Vagina (tissue), 2 donors: Measurements from ENCODE around the gene EAF2. TPM values are rescaled to one million over a fixed set of nuclear protein-coding genes. Genes with fewer than 3 reads are reported as not detected.

Experiments used
- DNase-seq, 2 donors: peaks; one replicate each; pipeline ENCODE4 v3.0.0-alpha.2; 2017; ENCODE audit errors: extremely low spot score in 2 of 2
- H3K27ac ChIP-seq: fragments of 200-600 bp; sonication (generic); one replicate; pipeline ENCODE4 v1.5.1; 2019
- H3K27me3 ChIP-seq: fragments of 200-600 bp; sonication (generic); one replicate; pipeline ENCODE4 v1.5.1; 2019
- H3K36me3 ChIP-seq, 2 donors: fragments of 200-600 bp; sonication (generic); one replicate each; pipeline ENCODE4 v1.5.1; 2017 to 2019
- H3K4me1 ChIP-seq: fragments of 200-600 bp; sonication (generic); one replicate; pipeline ENCODE4 v1.5.1; 2019
- H3K4me3 ChIP-seq, 2 donors: fragments of 200-600 bp; sonication (generic); 1 replicate in 1 of 2; 2 replicates in 1 of 2; pipeline ENCODE4 v1.5.1; 2016 to 2019
- H3K9me3 ChIP-seq: fragments of 200-600 bp; sonication (generic); one replicate; pipeline ENCODE4 v1.5.1; 2019
- POLR2A ChIP-seq, 2 donors: fragments of 450-650 bp; IDR thresholded peaks; one replicate each; pipeline ENCODE4 v1.6.1; 2017; ENCODE audit warnings: antibody characterized with exemption in 2 of 2, mild to moderate bottlenecking in 2 of 2, moderate library complexity in 2 of 2
- POLR2AphosphoS5 ChIP-seq, 2 donors: sonication (generic); formaldehyde crosslinking; IDR thresholded peaks; one replicate each; pipeline ENCODE4 v1.9.0; 2017; ENCODE audit warnings: antibody characterized with exemption in 2 of 2, mild to moderate bottlenecking in 2 of 2, low read depth in 1 of 2; ENCODE audit not compliant: insufficient read depth in 1 of 2
- intact Hi-C: fragments of 100-400 bp; cut with DNase I; formaldehyde crosslinking; loops from one replicate; pipeline ENCODE4 v1.15.1; 2023
- total RNA-seq: library from RNA; depleted of rRNA; stranded (reverse); fragments of >200 nt; gene quantifications from one replicate; pipeline ENCODE4 v1.2.3, GENCODE V29; 2016
- TF ChIP-seq, protein P1 (sequence below), 3 experiments: fragments of 450-650 bp in 2 of 3; fragments of 200-600 bp in 1 of 3; sonication (generic) in 1 of 3; IDR thresholded peaks; one replicate each; pipeline ENCODE4 v1.5.1; 2017 to 2019; ENCODE audit warnings: antibody characterized with exemption in 3 of 3, mild to moderate bottlenecking in 2 of 3, moderate library complexity in 2 of 3

Gene EAF2
- total RNA-seq: 2.2 TPM

DNA sequence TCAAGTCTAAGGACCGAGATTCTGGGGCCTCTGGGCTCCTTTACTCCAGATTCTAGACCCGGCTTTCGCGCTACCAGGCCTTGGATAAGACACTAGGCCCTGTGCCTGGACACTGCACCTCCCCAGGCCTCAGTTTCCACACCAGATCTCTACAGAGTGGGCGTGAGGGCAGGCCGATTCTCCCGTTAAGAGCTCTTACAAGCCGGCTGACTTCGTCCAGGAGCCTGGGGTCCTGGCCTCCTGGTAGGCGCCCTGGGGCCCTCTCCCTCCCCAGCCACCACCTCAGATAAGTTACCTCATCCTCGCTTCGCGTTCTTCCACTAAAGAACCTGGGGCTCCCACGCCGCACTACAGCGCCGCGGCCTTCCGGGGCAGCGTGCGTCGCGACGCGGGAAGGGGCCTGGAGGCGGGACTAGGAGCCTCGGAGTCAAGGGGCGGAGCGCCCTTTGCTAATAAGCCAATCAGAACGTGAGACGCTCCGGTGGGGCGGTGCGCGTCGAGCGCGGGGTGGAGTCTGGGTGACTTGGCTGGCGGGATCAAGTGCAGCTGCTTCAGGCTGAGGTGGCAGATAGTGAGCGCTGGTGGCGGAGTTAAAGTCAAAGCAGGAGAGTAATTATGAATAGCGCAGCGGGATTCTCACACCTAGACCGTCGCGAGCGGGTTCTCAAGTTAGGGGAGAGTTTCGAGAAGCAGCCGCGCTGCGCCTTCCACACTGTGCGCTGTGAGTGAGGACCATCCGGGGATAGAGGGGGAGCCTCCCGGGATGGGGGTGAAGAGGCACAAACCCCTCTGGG lies at the start of gene EAF2, which contains the start of gene IQCB1:
Gene EAF2 (plus strand): TSS at position 539 of the 794 bp plus-strand sequence. CDS start 77 bp downstream, at position 616.
Gene IQCB1 (minus strand): TSS at position 390 of the 794 bp plus-strand sequence. CDS start 6,100 bp downstream, outside the sequence.
- Histone ChIP-seq H3K27me3 (no peaks in the 10 kb centered on the region), H3K36me3 (peaks cover 0 to 12% of the 10 kb centered on the region in 2 donors), H3K4me1 (peaks cover 27% of the 10 kb centered on the region), H3K27ac (peak within 1 kb of the TSS; percentile 61), H3K9me3 (no peaks in the 10 kb centered on the region), H3K4me3 (peak within 1 kb of the TSS; percentile 59 to 61)
- intact Hi-C loops: no loop called here
- TF ChIP-seq, protein P1, sequence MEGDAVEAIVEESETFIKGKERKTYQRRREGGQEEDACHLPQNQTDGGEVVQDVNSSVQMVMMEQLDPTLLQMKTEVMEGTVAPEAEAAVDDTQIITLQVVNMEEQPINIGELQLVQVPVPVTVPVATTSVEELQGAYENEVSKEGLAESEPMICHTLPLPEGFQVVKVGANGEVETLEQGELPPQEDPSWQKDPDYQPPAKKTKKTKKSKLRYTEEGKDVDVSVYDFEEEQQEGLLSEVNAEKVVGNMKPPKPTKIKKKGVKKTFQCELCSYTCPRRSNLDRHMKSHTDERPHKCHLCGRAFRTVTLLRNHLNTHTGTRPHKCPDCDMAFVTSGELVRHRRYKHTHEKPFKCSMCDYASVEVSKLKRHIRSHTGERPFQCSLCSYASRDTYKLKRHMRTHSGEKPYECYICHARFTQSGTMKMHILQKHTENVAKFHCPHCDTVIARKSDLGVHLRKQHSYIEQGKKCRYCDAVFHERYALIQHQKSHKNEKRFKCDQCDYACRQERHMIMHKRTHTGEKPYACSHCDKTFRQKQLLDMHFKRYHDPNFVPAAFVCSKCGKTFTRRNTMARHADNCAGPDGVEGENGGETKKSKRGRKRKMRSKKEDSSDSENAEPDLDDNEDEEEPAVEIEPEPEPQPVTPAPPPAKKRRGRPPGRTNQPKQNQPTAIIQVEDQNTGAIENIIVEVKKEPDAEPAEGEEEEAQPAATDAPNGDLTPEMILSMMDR (IDR thresholded peaks at IDR 0.05): no peak
- TF ChIP-seq POLR2A (IDR thresholded peaks at IDR 0.05): peak in 1 of 2 donors; percentile 68
- TF ChIP-seq POLR2AphosphoS5 (IDR thresholded peaks at IDR 0.05; ENCODE audit: insufficient read depth in 1 of 2, low read depth in 1 of 2): peak; percentile 88 to 89
- DNase-seq: peak in 1 of 2 donors; percentile 97

DNA sequence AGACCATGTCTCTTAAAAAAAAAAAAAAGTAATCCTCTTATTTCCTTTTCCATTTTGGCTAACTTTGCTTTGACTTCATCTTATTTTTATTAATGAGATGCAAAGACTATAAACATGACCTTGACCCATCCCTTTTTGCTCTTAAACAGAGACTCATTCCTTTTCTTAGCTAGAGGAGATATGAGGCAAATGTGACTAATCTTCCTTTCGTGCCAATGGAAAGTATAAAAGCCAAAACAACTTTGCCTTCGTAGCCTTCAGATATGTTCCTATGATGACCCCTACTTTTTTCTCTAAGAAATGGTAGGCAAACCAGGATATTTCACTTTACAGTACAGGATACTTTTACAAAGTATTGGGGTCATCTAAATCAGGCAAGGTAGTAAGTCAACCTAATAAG lies 48.5 kb upstream of the EAF2 start:
- Histone ChIP-seq H3K27ac (no peak overlapping the region), H3K4me1 (no peaks in the 10 kb centered on the region), H3K4me3 (no peak overlapping the region), H3K9me3 (no peaks in the 10 kb centered on the region), H3K27me3 (no peaks in the 10 kb centered on the region), H3K36me3 (peaks cover 0 to 56% of the 10 kb centered on the region in 2 donors)
- no peak for DNase-seq
- intact Hi-C loops: no loop called here
- TF ChIP-seq, protein P1 (IDR thresholded peaks at IDR 0.05): no peak
- TF ChIP-seq POLR2A (IDR thresholded peaks at IDR 0.05) (no peak), POLR2AphosphoS5 (IDR thresholded peaks at IDR 0.05; ENCODE audit: insufficient read depth in 1 of 2, low read depth in 1 of 2) (no peak)

DNA sequence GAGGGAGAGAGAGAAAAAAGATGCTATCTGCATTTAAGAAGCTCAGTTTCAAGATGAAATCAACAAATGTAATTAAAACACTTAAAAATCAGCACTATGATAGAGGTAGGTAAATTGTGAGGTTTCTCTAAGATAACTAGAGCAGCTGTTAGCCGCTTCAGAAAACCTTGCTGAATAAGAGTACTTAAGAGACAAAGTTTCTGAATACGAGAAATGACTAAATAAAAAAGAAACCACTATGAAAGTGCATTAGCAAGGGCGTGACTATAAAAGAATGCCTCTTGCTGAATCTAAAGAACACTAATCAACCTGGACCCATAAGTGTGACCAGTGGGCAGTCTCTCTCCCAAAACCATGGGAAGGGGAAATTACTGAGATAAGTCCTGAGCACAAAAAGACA lies 41.9 kb upstream of the EAF2 start:
- Histone ChIP-seq H3K36me3 (peaks cover 0 to 23% of the 10 kb centered on the region in 2 donors), H3K27ac (no peak overlapping the region), H3K4me3 (no peak overlapping the region), H3K4me1 (no peaks in the 10 kb centered on the region), H3K9me3 (no peaks in the 10 kb centered on the region), H3K27me3 (no peaks in the 10 kb centered on the region)
- no peak for DNase-seq
- intact Hi-C loops: no loop called here
- TF ChIP-seq POLR2A (IDR thresholded peaks at IDR 0.05): no peak
- TF ChIP-seq POLR2AphosphoS5 (IDR thresholded peaks at IDR 0.05; ENCODE audit: insufficient read depth in 1 of 2, low read depth in 1 of 2): no peak
- TF ChIP-seq, protein P1 (IDR thresholded peaks at IDR 0.05): no peak

DNA sequence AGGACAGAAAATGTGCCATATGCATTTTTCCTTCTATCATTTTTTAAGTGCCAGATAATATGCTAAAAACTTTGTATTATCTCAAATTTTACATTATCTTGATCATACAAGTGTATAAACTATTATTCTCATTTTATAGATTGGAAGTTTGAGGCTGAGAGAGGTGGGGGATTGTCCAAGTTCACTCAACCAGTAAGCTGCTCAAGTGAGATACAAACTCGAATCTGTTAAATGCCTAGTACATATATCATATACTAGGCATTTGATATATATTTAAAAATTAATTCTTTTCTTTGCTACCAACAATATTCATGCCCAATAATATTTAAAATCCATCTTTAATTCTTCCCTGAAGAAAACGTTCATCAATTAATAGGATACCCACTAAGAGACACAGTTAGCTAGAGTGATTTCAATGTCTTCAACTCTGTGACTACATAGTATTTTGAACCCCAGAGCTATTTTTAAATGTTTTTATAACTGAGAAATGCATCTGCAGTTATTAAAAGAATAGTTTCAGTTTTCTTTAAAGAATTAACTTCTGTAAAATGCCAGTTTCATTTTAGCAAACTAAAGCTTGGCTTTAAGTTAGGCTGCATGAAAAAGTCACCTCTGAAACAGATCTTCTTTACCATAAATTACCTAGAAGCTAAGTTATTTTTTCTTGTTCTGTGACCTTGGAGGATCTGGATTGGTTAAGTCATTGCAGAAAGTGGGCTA lies 40.6 kb upstream of the EAF2 start:
- intact Hi-C loops: no loop called here
- H3K27ac ChIP-seq: no peak overlapping the region
- peaks cover 0 to 9% of the 10 kb centered on the region in 2 donors for H3K36me3 ChIP-seq
- H3K9me3 ChIP-seq: no peaks in the 10 kb centered on the region
- no peak overlapping the region for H3K4me3 ChIP-seq
- H3K4me1 ChIP-seq: no peaks in the 10 kb centered on the region
- DNase-seq: no peak
- TF ChIP-seq, protein P1 (IDR thresholded peaks at IDR 0.05): no peak
- TF ChIP-seq POLR2A (IDR thresholded peaks at IDR 0.05) (no peak), POLR2AphosphoS5 (IDR thresholded peaks at IDR 0.05; ENCODE audit: insufficient read depth in 1 of 2, low read depth in 1 of 2) (no peak)
- no peaks in the 10 kb centered on the region for H3K27me3 ChIP-seq
